GM21529 (cell line): ENCODE results near the gene BPIFB6.

Source experiments
- ATAC-seq: cut with Tn5 transposase; IDR thresholded peaks from one replicate; pipeline ENCODE4 v1.9.1; 2021; ENCODE audit not compliant: unreplicated experiment

Gene BPIFB6

DNA sequence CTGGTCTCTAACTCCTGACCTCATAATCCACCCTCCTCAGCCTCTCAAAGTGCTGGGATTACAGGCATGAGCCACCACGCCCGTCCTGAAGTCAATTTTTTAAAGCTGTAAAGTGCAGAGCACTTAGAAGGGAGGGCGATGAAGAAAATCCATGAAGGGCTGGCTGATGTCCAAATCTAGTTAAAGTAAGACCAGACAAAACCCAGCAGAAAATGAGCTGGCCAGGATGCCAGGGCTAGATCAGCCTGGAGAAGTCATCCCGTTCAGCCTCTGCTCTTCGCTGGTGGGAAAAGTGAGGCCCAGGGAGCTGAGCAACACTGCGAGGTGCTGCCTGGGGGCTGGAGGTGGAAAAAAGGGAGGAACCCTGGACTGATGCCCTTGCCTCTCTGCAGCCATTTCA, 51.1 kb downstream of the BPIFB6 start:
- ATAC-seq: no peak

DNA sequence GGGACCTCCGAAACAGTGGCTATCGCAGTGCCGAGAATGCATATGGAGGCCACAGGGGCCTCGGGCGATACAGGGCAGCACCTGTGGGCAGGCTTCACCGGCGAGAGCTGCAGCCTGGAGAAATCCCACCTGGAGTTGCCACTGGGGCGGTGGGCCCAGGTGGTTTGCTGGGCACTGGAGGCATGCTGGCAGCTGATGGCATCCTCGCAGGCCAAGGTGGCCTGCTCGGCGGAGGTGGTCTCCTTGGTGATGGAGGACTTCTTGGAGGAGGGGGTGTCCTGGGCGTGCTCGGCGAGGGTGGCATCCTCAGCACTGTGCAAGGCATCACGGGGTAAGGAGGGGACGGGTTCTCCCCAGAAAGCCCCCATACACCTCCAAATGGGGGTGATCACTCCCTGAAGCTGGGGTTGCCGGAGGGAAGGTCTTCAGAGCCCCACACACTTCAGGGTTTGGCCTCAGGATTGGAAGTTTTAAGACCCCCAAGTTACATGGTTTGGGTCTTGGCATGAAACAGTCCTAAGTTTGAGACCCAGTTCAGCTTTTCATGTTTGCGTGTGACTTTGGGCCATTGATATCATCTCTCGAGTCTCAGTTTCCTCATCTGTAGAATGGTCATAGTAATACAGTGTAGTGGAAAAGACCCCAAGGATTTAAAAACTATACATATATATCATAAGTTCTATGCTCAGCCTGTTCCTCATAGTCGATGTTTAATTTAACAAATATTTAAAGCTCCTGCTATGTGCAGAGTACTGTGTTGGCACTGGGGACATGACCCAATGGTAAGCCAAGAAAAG, 52.3 kb downstream of the BPIFB6 start:
- no peak for ATAC-seq

DNA sequence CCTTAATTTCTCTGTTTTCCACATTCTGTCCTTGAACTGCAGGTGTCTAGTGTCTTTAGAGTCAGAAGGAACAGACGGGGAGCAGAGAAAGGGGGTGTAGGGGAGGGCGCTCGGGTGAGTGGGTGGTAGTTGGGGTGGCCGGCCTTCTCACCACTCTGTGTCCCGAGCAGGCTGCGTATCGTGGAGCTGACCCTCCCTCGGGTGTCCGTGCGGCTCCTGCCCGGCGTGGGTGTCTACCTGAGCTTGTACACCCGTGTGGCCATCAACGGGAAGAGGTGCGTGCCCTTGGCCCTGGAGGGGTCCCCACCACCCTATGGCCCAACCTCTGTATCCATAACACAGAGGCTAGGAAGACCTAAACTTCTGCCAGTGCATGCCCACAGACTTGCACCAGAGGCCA, 53.3 kb downstream of the BPIFB6 start:
- ATAC-seq: no peak

DNA sequence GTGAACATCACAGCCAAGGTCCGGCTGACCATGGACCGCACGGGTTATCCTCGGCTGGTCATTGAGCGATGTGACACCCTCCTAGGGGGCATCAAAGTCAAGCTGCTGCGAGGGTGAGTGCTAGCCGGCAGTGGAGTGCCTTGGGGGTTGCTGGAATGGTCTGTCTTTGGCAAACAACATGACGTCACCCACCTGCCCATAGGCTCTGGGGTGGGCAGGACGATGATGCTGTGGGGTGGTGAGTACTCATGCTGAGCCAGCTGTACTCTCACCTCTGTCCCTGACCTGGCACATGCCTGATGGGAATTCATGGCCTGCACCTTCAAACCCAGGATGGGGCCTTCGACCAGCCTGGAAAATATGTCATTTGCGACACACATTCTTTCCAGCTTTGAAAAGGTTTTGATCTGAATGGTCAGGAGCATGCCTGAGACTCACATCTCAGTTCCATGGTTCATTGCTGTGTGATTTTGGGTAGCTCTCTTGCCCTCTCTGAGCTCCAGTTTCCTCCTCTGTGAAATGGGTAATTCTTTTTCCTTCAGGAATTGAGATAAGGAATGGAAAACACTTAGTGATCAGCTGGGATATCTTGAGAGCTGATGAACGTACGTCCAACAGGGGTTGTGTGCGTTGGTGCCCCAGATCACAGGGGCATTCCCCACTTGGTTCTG, 54.7 kb downstream of the BPIFB6 start:
- no peak for ATAC-seq

DNA sequence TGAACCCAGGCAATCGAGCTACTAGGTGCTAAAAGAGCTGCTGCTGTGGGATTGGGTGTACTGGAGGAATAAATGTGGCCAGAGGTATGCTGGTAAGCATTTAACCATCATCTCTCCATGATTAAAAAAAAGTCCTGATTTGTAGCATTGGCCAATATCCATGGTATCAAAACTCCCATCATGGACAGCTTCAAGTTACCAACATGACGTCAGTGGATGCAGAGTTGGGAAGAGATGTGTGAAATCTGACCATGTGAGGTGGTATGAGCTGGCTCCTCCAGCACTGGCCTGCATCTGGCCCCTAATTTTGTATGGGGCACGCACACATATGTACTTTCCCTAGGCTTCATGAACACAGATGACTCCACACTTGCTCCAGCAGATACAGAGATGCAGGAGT, 59.7 kb downstream of the BPIFB6 start:
- no peak for ATAC-seq

DNA sequence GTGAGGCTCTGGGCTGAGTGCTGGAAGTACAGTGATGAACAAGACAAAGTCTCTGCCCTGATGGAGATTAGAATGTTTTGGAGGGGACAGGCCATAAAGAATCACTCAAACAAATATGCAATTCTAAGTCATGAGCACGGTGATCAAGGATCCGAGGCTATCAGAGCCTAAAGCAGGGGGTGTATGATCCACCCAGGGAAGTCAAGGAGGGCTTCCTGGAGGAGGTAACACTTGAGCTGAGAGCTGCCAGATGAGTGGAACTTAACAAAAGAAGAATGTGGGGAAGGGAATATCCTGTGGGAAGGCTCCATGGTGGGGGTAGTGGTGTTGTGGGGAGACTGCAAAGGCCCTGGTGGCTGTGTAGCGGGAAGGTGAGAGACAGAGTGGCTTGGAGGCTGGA, 60.2 kb downstream of the BPIFB6 start:
- ATAC-seq: no peak

DNA sequence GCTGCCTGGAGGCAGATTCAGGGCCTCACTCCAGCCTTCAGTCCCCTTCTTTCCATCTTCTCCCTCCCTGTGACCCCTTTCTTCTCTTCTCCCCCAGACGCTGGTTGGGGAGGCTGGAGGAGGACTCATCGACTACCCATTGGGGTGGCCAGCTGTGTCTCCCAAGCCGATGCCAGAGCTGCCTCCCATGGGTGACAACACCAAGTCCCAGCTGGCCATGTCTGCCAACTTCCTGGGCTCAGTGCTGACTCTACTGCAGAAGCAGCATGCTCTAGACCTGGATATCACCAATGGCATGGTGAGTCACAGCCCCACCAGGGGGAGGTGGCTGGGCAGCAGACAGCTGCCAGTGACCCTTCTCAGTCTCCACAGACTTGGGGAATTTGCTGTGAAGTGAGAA, 60.9 kb downstream of the BPIFB6 start:
- ATAC-seq: no peak

DNA sequence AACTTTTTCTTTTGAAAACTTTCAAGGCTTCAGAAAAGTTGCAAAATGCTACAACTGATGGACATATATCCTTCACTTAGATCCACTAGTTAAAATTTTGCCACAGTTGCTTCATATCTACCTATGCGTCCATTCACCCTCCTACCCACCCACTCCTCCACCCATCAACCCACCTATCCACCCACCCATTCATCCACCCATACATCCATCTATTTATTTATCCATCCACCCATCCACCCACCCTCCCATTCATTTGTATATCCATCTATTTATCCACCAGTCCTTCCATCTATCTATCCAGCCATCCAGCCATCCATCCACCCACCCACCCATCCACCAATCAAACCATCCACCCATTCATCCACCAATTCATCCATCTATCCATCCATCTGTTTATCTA, 61.6 kb downstream of the BPIFB6 start:
- ATAC-seq: no peak

DNA sequence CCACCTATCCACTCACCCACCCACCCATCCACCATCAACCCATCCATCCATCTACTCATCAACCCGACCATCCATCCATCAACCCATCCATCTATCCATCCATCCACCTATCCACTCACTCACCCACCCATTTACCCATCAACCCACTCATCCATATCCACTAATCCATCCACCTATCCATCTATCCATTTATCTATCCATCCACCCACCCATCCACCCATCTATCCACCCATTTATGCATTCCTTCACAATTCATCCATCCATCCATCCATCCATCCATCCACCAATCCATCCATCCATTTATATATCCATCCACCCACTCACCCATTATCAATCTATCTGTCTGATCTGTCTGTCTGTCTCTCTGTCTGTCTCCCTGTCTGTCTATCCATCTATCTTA, 62.1 kb downstream of the BPIFB6 start:
- ATAC-seq: no peak
